HG03139 (cell line): ENCODE results near the gene ADORA1.

Experiments
- ATAC-seq: cut with Tn5 transposase; IDR thresholded peaks from one replicate; pipeline ENCODE4 v1.9.1; 2021; ENCODE audit not compliant: unreplicated experiment

ADORA1 gene

DNA sequence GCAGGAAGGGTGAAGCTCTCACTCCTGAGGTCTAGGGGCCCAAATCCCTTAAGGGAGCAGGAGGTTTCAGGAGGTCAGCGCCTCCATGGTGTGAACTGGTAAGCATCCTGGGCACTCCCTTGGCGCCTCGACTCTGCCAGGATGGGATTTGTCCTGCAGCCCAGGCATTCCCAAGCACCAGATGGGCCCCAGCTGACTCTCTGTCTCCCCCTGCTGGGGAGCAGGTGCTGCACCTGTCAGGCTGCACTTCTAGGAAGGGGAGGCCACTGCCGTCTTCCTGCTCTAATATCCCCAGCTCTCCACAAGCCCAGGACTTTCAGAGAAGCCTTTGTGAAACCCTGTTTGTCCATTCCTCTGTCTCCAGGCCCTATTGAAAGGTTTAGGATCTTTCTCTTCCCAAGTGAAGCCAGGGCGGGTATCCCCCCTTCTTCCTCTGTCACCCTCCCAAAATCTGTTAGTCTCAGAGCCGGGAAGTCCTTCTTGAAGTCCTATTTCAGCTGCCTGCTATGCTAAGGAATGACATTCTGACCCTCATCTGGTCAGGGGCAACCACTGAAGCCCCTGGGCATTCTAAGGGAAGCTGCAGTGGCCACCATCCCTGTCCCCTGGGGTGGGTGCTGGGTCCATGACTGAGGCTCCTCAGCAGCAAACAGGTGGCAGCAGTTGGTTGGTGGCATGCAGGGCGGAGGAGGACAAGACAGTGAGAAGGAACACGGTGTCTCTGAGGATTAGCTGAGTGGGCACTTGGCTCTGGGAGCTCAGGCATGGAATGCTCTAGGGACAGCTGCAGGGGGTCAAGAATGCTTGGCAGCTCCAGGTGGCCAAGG, 44.9 kb downstream of the ADORA1 start:
- no peak for ATAC-seq

DNA sequence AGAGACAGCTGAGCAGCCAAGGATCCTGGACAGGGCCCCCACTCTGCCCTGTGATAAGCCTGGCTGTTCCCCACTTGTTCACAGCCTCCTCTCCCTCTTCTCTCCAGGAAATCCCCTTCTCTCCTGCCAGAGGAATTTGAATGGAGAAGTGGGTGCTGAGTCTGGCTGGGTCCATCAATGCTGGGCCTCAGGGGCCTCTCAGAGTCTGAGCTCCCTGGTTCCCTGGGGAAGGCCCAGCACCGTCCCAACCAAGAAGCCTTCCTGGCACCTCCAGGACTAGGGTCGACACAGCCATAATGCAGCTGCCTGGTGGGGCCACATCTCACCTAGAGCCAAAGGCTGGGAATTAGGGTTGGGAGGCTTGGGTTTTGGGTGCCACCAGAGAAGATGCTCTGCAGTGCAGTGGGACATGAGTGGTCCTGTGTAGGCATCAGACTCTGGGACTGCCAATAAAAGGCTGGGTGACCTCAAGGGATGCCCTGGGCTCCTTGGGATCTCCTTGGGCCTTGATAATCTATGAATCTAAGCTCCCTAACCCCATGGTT, 45.6 kb downstream of the ADORA1 start:
- ATAC-seq, result no peak

DNA sequence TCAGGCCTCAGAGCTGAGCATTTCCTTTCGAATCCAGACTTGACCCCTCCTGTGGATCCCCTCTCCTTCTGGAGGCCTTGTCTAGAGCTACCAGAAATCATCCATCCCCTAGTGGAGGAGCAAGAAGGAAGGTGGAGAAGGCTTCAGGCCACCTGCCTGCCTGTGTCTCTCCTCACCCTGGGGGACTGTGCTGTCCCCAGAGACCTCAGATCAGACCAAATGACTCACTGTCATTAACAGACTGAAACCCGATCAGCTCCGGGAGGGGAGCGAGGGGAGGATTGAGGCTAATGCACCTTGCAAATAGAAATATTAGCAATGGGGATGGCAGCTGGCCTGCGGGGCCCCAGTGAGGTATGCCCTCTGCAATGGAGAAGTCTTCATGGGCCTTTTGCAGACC, 46.0 kb downstream of the ADORA1 start:
- ATAC-seq, result peak; percentile 81

DNA sequence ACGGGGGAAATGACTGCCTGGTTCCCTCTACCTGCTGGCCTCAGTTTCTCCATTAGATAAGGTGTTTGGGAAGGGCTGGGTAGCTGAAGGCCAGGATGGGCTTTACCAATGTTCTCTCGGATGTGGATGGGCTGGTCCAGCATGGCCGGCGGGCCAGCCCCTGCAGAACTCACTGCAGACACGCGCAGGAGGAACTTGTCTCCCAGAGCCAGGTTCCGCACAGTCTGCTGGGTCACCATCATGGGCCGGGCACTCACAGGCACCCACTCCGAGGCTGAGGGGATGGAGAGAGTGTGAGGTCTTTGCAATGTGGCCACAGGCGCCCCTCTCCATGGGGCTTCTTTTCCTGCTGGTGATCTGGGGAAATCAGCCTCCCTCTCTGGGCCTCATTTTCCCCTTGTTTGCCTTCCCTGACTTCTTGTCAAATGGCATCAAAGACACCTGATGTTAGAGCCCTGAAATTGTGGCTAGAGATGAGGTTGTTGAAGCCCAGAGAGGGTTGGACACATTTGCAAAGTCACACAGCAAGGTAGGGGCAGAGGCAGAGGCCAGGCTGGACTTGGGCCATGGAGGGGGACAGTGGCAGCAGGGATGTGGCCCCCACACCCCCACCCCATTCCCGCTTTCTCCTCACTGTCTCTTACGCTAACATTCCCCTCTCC, 46.9 kb downstream of the ADORA1 start:
- ATAC-seq, result no peak

DNA sequence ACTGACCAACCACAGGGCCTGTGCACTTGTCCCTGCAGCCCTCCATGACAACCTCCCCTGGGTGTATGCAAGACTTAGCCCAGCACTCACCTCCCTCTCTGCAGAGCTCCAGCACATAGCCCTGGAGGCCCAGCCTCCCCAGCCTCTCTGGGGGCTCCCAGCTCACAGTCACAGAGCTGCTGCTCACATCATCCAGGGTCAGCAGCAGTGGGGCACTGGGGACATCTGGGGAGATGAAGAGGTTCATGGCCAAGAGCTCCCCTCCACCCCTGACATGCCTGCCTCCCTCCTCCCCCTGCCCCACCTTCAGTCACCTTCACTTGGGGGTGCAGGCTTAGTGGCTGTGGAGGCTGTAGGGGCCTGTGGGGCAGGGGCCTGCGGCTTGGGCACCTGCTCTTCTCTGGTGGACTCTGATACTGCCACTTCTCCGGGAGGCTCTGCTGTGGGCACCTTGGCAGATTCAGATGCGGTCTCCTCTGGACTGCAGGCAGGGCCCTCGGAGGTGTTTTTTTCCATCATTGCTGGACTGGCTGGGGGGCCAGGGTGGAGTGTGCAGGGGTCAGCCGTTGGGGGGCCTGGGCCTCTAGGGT, 47.8 kb downstream of the ADORA1 start, which contains the start of gene MYBPH:
Gene MYBPH, minus strand, starts transcription at position 590 of the 590 bp plus-strand sequence. Its CDS starts 71 bp downstream, at position 519.
- ATAC-seq, result no peak

DNA sequence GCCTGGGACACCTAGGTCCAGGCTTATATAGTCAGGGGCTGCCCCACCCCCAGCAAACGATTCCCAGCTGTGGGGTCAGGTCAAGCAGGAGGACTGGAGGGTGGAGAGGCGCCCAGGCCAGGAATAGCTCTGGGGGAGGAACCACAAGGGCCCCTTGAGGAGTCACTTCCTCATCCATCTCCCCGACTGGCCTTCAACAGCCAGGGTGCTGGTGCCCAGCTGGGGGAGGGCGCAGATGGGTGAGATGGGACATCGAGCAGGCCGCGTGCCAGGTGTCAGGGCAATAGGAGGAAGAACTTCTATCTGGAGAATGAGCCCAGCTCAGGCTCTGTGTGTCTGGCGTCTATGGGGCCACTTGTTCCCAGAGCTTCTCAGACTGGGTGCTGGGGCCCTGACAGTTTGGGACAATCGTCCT, 48.3 kb downstream of the ADORA1 start:
- ATAC-seq, result no peak

DNA sequence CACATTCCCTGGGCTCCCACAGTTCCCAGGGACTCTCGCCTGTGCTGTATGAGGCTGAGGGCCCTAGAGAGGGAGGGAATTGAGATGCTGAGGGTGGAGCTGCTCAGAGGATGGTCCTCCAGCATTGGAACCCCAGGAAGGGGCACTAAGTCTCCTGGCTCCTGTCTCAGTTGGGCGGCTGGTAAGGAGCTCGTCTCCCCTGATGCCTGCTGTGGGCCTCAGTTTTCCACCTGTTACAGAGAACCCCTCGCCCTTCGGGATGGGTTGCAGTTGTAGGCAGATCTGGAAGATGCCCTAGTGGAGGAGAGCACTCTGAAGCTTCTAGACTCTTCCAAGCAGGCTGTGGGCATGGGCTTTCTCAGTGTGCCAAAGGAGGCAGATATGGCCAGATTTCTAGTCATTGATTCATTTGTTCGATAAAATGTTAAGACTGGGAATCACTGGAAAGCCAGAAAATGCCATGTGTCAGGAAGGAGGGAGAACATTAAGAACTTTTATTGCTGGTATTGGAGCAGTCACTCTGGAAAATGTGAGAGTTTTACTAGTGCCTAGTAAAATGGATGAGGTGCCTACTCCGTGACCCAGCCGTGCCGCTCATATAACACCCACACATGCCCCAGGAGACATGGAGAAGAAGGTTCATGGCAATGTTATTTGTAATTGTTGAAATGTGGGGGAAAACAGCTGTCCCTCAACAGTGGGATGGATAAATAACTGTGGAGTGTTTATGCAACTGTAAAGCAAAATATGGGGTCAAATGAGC, 48.9 kb downstream of the ADORA1 start:
- ATAC-seq, result no peak

DNA sequence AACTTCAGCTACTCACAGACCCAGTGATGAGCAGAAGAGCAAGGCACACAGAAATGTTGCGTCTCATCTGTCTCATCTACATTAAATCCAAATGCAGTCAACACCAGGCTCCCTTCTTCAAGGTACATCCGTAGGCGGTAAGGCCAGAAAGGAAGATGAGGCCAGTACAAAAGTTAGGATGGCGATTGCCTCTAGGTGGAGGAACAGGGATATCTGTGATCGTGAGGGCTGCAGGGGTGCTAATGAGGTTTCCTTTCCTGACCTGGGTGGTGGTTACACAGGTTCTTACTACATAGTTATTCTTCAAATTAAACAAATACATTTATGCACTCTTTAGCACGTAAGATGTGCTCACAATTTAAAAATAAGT, 49.5 kb downstream of the ADORA1 start:
- no peak for ATAC-seq

DNA sequence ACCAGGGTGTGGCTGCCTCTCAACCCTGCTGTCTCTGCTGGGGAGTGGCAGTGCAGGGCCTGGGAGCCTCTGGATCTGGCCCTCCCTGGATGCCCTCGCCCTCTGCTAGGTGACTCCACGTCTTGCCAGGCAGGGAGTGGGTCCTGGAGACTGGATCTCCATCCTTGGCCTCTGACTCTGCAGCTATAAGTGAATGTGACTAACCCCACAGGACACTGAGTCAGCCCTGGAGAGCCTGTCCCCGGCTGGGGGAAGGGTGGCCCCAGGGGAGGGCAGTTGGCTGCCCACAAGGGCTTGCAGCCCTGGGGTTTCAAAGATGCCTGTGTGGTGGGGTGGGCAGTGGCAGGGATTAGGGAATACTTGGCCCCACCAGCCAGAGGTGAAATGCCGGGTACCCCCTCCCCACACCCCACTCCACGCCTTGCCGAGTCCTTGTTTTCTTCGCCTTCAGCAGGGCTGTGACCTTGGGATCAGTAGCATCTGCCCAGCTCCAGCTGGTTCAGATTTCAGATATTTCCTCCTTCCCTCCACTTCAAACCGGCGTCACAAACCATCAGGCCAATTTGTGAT, 50.0 kb downstream of the ADORA1 start:
- no peak for ATAC-seq

DNA sequence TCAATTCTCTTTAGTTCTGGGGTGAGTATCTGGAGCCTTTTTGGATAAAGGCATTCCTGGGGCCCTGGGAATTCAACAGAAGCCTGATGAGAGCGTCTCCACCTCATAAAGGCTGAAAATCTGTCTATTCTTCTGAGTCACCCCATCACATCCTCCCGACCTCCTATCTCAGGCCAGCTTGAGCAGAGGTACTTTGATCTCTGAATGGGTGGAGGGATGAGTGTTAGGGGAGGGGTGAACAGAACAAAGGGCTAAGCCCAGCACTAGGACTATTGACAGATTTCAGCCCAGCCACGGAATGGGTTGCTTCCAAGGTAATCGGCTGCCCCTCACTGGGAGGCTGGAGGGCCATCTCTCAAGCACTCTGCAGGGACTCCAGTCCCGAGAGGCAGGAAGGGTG, 50.6 kb downstream of the ADORA1 start:
- no peak for ATAC-seq

DNA sequence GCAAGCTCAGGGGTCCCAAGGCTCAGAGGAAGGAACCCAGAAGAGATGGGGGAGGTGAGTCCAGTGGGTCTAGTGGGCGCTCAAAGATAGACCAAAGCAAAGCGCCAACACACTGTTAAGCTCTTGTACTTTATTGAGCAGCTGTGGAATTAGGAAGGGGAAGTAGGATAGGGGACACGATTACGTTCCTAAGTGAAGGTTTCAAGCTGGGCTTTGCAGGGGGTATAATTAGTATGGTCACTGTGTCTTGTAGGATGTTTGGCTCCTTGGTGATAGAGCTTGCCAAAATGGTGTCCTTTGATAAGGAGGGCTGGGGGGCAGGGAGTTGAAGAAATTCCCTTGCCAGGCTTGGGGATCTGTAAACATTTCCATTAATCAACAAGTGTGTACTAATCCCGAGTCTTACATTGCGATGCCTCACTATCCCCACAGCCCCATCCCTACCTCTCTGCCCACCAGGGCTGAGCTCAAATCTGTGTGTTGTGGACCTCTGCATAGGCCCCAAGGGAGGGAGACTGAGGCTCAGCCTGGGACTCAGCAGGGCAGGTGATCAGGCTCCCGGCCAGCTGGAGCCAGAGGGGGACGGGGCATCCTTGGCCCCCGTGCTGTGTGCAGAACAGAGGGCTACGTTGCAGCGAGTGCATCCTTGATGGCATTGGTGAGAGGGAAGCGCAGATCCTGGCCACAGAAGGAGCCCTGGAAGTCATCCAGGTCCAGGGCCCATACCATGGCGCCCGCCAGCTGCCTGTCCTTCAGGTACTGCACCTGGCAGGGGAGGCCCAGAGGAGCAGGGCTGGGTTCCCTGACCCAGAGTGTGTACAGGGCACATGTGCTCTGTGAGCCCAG, 51.5 kb downstream of the ADORA1 start:
- ATAC-seq, result no peak

DNA sequence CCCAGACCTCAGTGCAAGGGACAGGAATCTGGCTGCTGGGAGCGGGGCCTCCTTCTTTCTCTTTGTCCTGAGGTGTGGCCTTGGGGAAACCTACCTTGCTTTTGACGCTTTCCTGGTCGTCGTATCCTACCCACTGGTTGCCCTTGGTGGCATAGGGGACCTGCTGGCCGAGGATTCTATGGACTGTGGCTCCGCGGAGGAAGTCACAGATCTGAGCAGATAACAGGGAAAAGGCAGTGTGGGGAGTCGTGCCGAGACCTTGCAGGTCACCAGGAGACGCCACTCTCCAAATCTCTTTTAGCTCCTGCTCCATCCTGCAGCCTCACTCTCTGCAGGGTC, 52.1 kb downstream of the ADORA1 start:
- no peak for ATAC-seq

DNA sequence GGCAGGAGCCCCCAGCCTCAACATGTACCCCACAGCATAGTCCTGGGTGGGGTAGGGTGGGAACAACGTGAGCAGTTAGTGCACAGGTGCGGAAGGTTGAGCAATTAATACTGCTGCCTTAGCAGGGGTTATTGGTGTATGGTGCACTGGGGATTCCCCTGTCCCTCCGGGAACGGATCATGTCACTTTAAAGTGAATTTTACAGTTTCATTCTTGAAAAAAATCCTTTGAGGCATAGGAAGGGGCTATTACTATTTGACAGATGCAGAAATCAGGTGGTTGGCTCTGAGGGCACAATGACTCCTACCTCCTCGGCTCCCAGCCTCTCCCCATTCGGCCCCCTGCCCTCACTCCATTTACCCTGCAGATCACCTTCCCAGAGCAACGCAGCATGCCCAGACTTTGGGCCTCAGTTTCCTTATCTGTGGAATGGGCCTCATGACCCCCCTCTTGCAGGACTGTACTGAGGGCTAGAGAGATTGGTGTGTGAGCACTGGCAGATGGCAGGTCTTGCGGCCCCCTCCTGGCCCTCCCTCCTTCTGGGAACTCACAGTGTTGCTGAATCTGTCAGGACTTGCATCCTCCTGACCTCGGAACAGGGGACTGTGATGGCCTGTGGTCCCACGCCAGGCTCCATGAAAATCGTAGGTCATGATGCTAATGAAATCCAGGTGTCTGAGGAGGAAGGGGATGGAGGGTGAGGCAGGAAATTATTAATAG, 53.2 kb downstream of the ADORA1 start:
- no peak for ATAC-seq

DNA sequence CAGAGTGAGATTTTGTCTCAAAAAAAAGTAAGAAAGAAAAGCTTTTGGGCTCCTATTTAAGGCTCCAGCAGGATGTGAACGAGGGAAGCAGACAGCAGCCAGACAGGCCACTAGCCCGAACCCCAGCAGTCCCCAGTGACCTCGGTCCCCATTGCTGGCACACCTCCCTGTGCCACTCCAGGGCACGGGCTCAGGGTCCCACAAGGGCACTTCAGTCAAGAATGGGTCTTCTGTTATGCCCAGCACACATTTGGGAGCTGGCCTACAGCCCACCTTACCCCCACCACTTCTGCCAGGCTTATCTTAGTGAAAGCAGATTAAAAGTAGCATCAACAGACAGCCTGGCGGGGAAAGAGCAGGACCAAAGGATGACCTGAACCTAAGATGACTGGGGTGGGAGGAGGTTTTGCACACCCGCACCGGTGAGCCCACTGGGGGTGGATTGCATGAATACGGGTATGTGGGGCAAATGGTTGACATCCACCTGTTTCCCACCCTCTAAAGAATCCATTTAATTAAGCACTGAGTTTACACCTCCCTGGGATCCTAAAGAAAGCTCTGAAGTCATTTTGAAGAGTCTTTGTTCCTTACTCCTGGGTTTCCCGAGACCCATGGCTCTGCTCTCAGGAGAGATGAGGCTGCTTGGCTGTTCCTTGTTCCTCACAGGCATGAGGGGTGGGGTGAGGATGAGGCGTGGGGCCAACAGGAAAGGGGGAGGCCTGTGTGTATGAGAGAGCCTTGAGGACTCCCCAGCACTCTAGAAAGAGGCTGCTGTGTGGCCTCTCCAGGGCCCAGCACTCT, 54.3 kb downstream of the ADORA1 start:
- ATAC-seq, result no peak

DNA sequence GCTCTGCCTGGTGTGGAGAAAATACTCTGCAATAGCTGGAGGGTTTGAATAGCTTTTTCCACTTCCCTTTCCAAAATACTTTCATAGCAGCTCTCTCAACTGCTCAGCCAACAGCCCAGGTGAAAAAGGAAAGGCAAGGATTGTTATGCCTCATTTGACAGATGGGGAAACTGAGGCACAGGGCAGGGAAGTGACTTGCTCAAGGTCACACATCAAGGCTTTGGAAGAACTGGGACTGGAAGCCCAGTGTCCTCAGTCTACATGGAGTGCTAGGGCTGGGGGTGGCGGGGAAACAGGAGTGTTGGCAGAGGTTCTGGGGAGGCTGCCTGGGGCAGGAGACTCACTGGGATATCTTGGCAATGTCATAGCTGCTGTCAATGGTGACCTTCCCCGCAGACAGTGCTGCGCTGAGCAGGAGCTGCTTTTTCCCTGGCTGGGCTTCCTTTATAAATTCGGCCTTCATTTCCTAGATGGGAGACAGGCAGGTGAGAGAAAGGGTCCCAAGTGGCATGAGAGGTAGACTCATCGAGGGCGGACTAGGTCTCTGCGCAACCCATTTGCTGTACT, 54.9 kb downstream of the ADORA1 start:
- ATAC-seq, result no peak

DNA sequence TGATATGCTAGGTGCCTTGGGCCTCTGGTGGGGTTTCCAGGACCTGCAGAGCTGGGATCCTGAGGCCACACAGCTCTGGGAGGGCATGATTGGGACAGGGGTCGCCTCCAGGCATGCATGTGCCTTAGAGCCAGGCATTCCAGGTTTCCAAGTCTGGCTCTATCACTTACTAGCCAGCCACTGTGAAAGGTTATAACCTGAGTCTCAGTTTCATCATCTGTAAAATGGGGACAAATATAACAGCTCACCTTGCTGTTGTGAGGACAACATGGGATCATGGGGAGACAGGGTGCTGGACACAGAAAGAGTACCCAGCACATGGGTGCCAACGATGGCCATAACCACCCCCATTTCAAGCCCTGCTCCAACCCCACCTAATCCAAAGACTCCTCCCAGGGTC, 56.3 kb downstream of the ADORA1 start:
- ATAC-seq, result no peak

DNA sequence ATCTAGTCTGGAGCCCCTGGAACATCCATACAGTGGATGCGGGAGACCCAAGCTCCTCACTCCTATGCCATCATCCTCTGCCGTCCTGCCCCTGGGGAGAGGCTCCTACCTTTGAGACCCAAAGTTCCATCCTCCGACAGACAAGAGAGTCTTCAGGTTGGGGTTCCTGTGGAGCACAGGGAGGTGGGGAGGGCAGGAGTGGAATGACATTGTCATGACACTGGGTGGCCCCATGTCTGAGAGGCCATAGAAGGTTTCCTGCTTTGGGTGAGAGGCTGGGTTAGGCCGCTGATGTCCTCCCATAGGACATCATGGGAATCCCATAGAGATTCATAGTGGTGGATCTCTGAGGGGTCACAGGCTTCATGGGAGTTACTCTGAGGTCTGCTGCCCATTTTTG, 56.9 kb downstream of the ADORA1 start:
- no peak for ATAC-seq

DNA sequence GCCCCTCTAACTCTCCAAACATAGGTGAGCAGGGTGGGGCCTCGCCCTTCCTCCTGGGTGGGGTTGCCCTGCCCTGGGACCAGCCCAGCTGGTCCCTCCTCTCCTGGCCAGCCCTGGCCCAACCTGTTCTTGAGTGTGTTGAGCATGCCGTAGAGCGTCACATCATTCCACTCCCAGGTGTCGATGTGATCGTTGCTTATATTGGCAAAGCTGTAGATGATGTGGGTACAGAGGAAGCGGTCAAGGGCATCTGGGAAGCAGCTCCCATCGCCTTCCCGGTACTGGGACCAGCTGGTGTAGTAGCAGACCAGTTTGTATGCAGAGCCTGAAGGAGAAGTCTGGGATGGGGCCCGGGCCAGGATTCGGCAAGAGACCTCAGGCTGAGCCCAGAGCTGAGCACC, 57.5 kb downstream of the ADORA1 start:
- no peak for ATAC-seq
